NCI-H2196 treated with DMSO at 0.1 percent for 48 hours (cell line): ENCODE results near the gene SERPINB4.
A peak's percentile ranks its signal among the peaks of the same experiment; 100 is the strongest.
"Not testable (repeated sequence)": the region's sequence is repeated elsewhere in the genome, so short reads cannot be mapped to it uniquely, and the experiment has no call there.

ENCODE experiments used
- DNase-seq: peaks from one replicate; lab custom pipeline; 2025; ENCODE audit not compliant: unreplicated experiment; lab: John Stamatoyannopoulos, UW

The SERPINB4 gene

DNA sequence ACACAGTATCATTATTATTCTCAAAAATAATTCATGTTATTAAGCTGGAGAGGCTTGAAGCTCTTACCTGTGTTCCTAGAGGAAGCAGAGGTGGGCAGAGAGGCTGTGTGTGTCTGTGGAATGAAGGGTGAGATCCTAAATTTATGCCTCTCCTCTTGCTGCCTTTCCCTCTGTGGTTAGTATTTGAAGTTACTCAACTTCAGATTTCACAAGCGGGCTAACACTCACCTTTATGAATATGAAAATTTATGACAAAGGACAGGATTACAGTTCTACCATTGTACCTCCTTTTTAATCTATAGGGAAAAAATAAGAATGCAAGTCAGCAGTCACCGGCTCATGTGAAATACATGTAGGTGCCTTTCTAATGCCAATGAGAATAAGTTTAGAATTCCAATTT lies at the start of gene SERPINB4:
Gene SERPINB4 (minus strand): TSS at position 115 of the 400 bp plus-strand sequence. CDS start 679 bp downstream, outside the sequence.
- DNase-seq: not testable (repeated sequence)

DNA sequence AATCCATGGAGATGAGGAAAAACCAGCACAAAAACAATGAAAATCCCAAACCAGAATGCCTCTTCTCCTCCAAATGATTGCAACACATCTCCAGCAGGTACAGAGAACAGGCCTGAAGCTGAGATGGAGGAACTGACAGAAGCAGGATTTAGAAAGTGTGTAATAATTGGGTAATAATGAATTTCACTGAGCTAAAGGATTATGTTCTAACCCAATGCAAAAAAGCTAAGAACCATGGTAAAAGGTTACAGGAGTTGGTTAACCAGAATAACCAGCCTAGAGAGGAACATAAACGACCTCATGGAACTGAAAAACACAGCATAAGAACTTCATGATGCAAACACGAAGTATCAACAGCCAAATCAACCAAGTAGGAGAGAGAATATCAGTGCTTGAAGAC lies 45.0 kb upstream of the SERPINB4 start:
- no peak for DNase-seq

DNA sequence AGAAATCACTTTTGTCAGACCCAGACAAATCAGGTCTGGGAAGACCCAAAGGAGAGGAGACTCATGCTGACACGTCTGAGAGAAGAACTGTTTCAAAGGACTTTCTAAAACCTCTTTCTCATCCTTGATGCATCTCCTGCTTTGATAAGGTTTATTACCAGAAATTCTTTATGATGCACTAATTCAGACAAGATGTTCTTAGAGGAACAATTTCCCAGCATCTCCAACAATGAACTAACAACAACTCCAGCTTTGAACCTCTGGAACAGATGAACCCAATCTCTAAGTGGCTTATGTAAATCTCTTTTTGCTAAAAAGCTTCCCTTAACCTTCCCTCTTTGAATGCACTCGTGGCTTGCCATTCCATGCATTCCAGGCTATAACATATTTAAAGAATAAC lies 42.8 kb upstream of the SERPINB4 start:
- DNase-seq: no peak

DNA sequence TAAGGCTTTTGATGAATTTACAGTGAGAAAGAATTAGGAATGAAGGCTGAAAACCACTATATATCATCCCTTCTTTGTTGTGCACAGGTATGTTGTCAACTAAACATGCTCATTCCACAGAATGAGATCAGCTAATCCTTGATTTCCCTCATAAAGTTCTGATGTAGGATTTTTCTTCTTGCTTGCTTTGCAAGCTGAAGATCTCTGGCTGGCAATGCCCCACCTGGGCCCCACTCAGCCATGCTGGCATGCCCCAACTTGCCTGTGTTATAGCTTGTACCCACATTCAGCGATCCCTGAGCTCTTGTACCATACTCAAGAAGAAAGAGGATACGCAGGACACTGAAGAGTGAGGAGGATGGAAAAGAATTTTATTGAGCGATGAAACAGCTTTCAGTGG lies 40.7 kb upstream of the SERPINB4 start:
- DNase-seq: no peak

DNA sequence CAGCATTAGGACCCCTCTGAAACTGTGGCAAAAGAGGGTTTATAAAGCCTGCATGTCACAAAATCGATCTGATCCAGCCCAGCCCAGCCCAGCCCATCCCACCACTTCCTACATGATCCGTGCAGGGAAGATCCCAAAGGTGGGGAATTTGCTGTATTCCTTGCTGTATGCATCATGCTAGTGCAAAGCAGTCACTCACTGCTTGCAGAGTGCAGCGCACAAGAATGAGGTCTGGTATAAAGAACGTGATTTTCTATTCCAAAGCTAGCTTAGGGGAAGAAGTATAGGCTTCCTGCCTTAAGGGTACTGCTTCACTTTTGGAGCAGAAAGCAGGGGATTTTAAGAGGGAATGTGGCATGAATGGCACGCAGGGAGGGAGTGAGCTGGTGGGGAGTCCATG lies 39.8 kb upstream of the SERPINB4 start:
- no peak for DNase-seq

DNA sequence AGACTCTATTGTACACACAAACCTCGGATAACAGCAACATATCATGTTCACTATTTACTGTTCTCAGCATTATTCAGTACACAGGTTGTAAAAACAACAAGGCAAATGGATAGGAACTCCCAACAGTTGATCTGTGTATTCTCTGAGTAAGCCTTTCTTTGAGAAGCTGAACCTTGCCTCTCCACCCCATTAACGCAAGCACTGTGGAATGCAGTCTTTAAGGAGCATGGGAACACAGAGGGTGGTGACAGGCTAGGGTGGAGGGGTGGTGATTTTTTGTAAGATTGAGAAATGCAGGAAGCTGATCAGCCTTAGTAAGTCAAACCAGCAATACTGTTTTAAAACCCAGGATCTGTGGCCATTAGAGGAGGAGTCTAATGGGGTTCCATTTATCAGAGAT lies 39.1 kb upstream of the SERPINB4 start:
- DNase-seq: no peak

DNA sequence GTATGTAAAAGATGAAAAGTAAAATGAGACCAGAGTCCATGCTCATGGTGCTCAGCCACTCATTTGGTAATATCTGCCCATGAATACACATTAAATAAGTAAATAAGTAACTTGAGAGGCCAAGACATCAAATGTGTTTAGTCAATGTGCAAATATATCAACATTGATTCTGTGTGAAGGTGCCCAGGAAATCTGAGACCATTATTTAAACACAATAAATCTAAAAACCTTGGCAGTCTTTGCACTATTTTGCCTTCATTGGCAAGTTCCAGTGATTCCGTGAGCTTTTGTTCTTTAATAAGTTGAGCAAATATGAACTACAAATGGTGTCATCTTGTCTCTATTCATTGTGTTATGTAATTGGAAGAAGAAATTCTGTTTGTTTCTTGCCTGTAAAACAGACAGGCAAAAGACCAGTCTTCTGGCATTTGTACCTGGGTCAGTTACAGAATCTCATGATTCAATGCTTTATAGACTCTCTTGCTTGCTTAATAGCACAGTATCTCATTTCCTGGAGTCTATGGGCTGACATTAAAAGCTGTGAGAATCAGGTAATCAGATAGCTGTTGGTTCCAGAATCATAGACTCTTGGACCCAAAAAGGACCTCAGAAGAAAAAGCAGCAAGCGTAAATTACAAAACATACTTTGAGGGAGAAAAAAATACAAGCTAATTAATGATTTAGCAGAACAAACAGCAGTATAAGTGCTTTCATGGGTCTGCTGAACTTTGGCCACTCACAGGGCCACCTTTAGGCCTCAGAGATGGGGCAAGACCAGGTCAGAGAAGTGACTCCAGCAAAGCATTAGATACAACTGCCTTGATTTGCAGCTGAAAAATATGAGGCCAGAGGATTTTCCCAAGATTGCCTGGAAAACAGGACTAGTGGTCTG lies 37.6 kb upstream of the SERPINB4 start:
- peak; percentile 73 for DNase-seq

DNA sequence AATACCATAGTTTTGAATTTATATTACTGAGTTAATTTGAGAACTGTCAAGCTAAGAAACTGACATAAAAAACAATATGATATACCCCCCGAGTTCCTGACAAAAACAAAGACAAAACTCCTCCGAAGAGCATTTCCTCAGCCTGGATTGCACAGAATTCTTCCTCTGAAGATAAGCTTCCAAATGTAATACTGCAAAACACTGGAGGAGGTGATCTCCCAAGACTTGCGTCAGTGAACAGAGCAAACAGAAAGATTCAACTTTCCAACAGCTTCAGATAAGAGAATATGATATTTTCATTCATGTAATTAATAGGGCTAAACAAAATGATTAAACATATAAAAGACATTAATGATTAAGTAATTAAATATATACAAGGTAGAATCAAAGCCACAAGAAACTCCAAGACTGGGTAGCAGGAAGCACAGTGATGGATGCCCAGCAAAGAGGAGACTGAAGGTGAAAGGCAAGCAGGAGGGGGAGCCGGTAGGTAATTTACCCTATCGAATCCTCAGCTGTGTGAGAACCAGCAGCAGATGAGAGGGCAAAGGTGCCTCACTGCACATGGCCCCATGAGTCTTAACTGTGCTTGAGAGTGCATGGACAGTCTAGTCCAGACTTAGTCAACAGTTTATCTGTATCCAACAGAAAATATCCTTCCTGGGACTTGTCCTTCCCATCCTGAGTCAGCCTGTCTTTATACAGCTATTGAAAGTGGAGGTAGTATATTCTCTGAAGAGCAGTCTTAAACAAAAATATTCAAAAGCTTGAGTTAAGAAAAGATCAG lies 36.0 kb upstream of the SERPINB4 start:
- no peak for DNase-seq

DNA sequence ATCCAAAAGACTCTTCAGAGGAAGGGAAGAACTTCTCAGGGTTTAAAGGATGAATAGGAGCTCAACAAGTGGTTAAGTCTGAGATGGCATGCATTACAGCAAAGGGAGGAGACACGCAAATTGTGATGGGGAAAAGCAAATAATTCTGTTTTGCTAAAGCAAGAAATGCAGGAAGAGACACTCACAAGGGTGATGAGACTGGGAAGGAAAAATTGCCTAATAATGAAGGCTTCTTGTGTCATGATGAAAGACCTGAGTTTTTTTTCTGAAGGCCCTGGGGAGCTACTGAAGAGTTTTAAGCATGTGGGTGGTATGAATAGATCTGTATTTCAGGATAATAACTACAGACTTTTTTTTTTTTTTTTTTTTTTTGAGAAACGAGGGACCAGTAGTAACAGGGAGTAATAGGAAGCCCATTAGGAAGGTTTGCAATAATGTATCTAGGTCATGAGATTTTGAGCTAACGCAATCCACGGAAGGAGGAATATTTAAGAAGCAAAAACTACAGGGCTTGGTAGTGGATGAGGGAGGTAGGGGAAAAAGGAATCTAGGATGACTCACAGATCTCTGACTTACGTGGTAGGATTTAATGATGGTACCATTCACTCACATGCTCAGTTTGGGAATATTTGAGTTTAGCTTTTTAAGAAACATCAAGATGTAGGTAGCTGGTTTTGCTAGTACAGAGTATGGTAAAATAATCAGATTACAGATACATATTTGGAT lies 33.6 kb upstream of the SERPINB4 start:
- no peak for DNase-seq

DNA sequence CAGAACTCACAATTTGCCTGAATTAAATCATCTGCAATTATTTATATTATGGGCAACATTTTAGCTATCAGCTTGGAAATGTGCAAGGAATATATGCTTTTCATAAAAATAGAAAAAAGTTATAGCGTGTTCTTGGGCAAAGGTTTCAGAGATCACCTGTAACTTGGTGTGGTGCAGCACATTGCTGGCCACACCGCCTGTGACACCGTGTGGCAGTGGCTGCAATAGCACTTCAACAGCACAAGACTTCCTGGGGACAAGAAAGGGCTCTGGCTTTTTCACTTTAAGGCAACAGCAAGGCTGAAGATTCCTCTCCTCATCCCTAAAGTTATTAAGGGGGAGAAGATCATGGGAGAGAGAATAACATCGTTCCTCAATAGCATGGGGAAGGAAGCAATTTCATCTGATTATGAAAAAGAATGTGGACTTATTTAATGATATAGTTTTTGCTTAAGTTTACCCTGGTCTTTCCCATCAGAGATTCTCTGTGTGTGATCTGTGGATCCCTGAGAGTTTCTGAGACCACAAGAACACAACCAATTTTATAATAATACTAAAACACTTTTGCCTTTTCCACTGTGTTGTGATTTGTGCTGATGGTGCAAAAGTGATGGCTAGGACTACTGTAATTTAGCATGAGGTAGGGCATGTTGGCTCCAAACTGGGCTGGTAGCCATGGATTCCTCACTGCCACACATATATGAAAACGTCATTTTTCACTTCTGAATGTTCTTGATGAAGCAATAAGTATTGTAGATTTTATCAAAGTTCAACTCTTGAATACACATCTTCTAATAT lies 32.7 kb upstream of the SERPINB4 start:
- DNase-seq: no peak

DNA sequence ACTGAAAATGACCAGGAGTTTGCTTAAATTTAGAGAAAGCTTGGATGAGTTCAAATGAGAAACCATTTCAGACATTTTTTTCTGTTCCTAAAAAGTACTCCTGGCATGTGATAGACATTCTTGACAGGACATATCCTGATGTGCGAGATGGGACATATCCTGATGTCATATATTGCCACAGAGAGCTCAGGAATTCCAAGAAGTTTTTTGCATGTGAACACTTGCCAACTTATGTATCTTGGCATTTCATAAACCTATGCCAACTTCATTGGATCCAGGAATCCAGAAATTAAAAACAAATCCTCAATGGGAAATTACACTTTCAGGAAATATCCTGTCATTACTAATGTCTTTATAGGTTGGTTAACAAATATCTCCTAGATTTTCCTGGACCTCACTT lies 20.5 kb upstream of the SERPINB4 start:
- no peak for DNase-seq

DNA sequence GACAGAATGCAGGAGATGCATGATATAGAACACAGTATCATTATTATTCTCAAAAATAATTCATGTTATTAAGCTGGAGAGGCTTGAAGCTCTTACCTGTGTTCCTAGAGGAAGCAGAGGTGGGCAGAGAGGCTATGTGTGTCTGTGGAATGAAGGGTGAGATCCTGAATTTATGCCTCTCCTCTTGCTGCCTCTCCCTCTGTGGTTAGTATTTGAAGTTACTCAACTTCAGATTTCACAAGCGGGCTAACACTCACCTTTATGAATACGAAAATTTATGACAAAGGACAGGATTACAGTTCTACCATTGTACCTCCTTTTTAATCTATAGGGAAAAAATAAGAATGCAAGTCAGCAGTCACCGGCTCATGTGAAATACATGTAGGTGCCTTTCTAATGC lies 17.7 kb upstream of the SERPINB4 start, which contains the start of gene SERPINB3:
Gene SERPINB3 (minus strand): TSS at position 144 of the 400 bp plus-strand sequence. CDS start 677 bp downstream, outside the sequence.
- not testable (repeated sequence) for DNase-seq

DNA sequence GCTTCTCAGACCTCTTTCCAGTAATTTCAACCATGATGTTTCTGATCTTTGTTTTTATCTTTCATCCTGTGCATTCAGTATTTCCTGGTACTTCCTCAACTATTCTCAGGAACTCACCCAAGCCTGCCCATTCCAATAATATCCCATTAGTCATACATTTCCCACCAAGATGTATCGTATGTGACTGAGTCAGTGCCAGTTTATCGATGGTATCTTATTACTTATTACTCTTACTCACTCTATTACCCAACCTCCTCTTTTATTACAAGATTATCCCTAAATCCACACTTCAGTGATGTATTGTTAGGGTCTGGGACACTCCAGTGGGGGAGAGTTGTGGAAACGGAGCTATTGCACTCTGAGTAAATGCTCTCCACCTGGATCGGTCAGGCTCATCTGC lies 14.9 kb upstream of the SERPINB4 start:
- not testable (repeated sequence) for DNase-seq

DNA sequence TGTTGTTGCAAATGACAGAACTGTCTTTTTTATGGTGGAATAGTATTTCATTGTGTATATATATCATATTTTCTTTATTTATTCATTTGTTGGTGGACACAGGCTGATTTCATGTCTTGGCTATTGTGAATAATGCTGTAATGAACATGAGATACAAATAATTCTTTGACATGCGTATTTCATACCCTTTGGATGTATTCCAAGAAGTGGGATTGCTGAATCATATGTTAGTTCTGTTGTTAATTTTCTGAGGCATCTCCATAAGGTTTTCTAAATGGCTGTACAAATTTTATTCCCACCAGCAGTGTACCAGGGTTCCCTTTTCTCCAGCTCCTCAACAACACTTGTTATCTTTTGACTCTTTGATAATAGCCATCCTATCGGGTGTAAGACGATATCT lies 6.2 kb upstream of the SERPINB4 start:
- not testable (repeated sequence) for DNase-seq

DNA sequence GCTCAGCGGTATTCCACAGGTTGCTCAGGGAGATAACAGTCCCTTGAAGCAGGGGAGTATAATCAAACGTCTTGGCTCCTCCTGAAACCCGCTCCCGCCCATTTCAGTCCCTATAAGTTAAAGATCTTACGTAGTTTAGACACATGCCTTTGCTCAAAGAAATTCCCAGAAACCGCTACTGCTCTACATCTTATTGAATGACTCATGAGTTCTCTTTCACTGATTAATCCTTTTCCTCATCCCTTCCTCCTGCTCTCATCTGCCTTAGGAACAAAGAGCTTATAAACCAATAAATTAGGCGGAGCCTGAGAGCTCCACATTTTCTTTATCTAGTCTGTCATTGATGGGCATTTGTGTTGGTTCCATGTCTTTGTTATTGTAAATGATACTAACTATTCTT lies 4.2 kb upstream of the SERPINB4 start:
- DNase-seq: no peak

DNA sequence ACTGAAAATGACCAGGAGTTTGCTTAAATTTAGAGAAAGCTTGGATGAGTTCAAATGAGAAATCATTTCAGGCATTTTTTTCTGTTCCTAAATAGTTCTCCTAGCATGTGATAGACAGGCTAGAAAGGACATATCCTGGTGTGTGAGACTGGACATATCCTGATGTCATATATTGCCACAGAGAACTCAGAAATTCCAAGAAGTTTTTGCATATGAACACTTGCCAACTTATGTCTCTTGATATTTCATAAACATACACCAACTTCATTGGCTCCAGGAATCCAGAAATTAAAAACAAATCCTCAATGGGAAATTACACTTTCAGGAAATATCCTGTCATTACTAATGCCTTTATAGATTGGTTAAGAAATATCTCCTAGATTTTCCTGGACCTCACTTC lies 2.9 kb upstream of the SERPINB4 start:
- no peak for DNase-seq

DNA sequence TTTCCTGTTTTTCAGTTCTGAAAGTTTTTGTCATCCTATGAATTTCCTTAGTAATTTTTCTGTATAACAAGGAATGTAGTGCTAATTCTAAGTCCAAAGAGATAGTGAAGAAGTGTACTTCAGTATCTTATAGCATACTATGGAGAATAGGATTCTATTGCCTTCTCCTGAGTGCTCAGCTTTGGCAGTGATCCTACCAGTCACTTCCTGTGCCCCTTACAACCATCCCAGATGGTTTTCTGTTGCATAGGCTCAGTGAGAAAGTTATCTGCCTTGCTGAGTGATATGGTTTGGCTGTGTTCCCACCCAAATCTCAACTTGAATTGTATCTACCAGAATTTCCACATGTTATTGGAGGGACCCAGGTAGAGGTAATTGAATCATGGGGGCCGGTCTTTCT lies 638 bp upstream of the SERPINB4 start:
- not testable (repeated sequence) for DNase-seq

DNA sequence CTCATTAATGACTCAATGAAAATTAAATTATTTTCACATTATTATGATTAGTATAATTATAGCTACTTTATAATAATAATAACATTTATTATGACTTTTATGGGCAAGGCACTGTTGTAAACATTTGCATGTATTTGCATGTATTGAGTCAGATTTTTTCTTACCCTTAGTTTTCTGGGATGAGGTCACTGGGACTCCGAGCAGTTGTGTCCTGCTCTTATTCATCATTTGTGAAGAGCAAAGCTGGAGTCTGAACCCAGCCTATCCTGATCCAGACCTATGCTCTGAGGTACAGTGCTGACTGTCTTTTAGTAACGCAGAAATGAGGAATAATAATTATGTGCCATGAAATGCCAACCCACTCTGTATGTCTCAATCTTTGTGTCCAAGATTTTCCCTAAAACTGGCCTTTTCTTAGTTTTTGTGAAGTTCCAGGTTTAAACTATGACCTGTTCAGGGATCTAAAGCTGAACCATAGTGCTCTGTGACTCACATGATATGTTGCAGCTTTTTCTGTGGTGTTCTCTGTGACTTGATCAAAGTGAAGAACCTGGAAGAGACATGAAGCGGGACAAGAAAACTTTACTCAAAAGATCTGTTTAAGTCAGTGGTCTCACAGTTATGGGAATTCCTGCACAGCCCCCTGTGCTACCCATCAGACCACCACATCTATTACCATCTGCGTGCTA lies 1.2 kb downstream of the SERPINB4 start:
- DNase-seq: not testable (repeated sequence)

DNA sequence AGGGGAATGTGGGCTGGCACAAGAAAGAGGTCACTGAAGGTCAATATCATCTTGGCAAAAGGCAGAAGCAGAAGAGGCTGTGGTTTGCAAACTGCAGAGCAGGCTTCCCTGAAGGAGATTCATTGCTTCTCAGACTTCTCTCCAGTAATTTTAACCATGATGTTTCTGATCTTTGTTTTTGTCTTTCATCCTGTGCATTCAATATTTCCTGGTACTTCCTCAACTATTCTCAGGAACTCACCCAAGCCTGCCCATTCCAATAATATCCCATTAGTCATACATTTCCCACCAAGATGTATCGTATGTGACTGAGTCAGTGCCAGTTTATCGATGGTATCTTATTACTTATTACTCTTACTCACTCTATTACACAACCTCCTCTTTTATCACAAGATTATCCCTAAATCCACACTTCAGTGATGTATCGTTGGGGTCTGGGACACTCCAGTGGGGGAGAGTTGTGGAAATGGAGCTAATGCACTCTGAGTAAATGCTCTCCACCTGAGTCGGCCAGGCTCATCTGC lies 2.8 kb downstream of the SERPINB4 start:
- DNase-seq: not testable (repeated sequence)

DNA sequence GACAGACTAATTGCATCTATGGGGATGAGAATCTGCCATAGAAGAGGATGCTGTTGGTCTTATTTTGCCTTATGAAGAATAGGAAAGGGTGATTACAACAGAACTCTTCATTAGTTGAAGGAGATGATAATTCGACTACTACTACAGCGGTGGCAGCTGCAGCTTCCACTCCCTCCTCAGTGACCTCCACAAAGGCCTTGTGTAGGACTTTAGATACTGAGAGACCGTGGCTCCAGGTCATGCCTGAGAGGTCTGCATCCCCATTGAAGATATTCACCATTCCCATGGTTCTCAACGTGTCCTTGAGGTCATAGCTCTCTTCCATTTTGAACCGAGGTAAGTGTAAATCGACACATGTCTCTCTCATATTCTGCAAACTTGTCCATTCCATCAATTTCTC lies 6.4 kb downstream of the SERPINB4 start:
- DNase-seq: no peak
